PC-9 (cell line): ENCODE data around the gene ZNF831.

Experiments used
- CTCF ChIP-seq: fragments of 200-600 bp; sonication (generic); conservative IDR thresholded peaks from 2 replicates; pipeline ENCODE4 v1.6.1; 2017; ENCODE audit warnings: mixed run types, antibody characterized with exemption, mild to moderate bottlenecking, moderate library complexity
- EZH2 ChIP-seq: fragments of 200-600 bp; sonication (generic); IDR thresholded peaks from 2 replicates; pipeline ENCODE4 v1.8.0; 2017; ENCODE audit warnings: antibody characterized with exemption, low read depth

- no peak for TF ChIP-seq CTCF
- TF ChIP-seq EZH2 = no peak
Observed at GRCh38 chr20:59159091-59159490, 4.5 kb upstream of the ZNF831 start.
